ENCODE measurements around the gene RNF130.
"Not testable (repeated sequence)": the region's sequence is repeated elsewhere in the genome, so short reads cannot be mapped to it uniquely, and the experiment has no call there.

RNF130 gene

DNA sequence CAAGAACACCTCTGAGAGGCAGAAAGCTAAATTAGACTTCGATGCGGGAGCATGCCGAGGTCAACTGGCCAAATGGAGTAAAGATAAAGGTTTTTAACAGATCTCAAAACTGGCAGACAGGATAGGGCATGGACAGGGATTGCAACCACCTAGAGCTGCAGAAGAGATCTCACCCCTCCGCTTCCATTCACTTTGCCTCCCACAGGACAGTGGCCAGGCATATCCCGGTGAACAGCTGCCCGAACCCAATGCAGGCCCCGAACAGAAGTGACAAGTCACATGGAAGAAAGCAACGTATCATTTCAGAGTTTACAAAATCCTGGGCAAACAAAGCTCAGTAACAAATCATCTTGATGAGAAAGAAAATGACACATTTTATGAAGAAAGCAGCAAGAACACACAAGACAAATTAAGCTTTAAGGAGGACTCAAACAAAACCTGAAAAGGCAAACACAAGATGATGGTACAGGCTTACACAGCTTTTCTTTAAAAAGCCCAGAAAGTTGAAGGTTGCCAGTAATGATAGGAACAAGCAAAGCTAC, 18.4 kb downstream of the RNF130 start:
- DNase-seq = no peak

DNA sequence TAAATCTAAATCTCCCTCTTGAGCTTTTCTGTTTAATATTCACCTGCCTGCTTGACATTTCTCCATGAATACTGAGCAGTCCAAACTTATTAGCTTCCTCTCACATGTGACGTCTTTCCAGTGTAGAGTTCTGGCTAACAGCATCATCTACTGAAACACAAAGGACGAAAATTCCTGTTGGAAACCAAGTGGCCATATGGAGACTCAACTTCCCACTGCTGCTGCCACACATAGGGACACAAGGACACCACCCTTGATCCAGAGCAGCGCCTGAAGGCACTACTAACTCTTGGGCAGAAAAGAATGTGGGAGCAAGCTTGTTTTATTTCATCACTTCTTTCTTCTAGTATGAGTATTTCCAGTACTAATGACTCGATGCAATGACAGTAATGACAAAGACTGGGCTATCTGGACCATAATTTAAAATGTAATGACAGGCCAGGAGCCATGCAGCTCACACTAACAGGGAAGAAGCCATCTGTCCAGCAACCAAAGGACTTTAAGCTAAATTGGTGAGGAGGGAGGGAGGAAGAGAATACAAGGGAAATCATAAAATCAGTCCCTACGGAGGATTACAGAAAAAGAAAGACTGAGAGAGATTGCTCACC, 19.2 kb downstream of the RNF130 start:
- DNase-seq = no peak

DNA sequence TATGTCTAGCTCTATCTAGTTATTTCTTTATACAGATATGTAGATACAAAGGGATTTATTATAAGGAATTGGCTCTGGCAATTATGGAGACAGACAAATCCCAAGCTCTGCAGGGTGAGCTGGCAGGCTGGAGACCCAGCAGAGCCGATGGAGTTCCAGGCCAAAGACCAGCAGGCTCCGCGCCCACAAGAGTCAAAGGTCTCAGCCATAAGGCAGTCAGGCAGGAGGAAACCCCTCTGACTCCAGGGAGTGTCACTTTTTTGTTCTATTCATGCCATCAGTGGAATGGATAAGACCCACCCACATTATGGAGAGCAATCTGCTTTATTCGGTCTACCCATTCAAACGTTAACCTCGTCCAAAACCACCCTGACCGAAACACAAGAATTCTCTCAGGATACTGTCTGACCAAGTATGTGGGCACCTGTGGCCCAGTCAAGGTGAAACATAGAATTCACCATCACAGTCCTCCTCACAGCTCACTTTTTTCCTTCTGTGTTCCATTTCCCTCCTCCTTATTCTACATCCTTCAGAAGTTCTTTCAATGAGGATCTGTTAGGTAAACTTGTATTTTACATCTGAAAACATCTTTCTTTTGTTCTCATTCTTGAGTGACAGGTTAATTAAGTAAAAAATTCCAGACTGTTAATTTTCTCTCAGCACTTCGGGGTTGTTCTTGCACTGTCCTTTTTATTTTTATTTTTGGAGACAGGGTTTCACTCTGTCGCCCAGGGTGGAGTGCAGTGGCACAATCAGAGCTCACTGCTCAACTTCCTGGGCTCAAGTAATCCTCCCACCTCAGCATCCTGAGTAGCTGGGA, 21.2 kb downstream of the RNF130 start:
- no peak for DNase-seq

DNA sequence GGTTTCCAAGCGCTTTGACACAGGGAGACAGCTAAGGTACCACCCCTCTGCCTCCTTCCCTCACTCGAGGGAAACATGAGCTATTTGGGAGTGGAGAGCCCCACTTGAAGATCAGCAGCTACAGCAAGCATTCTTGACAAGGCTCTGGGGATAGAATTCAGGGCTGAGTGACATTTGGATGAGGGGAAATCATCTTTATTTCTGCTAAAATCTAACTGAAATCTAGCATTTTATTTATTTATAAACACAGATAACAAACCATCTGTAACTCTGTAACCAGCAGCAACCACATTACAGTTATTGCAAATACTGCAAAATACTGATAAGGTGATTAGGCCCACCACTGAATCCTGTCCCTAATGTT, 22.4 kb downstream of the RNF130 start:
- DNase-seq = no peak

DNA sequence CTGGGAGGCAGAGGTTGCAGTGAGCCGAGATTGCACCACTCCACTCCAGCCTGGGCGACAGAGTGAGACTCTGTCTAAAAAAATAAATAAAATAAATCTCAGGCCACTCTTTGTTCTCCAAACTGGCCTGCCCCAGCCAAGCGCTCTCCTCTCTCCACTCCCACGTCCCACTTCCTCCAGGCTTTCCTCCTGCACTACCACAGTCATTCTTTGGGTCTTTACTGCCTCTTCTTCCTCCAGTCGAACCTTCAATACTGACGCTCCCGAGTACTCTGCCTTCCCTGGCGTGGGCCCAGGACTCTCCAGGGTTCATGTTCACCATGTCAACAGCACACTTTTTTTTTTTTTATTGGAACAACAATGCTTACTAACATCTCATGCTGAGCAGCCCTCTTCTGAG, 23.9 kb downstream of the RNF130 start:
- DNase-seq = no peak

DNA sequence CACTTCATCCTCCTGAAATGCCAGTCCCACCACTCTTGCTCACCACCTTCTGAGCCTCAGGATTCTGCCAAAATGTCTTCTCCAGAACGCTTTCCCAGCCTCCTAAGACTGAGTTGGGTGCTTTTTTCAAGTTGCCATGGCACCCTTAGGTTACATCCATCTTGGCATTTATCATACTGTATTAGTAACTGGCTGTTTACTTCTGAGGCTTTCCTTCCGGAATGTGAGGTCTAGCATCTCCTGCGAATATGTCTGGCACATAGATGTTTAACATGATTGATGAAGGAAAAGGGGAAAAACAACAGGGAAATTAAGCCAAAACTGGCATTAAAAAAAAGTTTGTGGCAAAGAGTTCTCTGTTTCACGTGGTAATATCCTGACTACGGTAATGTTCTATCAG, 24.9 kb downstream of the RNF130 start:
- no peak for DNase-seq

DNA sequence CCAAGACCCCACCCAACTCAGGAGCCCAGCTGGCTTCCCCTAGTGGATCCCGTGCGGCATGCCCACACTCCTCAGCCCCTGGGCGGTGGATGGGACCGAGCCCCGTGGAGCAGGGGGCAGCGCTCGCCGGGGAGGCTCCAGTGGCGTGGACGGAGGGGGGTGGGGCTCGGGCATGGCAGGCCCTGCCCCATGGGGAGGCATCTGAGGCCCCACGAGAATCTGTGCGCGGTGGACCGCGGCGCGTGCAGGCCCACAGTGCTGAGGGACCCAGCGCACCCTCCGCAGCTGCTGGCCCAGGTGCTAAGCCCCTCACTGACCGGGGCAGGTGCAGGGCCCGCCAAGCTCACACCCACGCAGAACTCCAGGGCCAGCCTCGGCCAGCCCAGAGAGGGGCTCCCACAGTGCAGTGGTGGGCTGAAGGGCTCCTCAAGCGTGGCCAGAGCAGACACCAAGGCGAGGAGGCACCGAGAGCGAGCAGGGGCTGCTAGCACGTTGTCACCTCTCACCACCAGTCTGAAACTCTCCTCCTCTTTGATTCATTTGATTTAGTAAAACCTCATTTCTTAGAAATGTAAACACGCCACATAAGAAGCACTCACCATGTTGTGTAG, 25.6 kb downstream of the RNF130 start:
- DNase-seq = no peak

DNA sequence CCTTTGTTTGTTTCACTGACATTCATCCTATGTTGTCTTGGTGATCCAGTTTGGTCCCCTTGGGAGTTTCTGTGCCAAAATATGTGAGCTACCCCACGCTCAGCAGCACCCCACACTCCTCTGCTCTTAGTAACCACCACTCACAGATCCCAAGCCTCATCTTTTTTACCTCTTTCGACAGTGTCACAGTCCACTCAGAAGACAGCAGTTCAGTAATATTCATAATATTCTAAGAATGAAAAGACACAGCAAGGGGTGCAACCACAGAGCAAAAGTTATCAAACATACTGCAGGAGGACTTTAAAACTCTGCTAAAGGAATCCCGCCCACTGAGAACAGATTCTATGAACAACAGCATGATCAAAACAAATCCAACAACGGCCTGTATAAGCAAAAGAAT, 28.2 kb downstream of the RNF130 start:
- DNase-seq = no peak

DNA sequence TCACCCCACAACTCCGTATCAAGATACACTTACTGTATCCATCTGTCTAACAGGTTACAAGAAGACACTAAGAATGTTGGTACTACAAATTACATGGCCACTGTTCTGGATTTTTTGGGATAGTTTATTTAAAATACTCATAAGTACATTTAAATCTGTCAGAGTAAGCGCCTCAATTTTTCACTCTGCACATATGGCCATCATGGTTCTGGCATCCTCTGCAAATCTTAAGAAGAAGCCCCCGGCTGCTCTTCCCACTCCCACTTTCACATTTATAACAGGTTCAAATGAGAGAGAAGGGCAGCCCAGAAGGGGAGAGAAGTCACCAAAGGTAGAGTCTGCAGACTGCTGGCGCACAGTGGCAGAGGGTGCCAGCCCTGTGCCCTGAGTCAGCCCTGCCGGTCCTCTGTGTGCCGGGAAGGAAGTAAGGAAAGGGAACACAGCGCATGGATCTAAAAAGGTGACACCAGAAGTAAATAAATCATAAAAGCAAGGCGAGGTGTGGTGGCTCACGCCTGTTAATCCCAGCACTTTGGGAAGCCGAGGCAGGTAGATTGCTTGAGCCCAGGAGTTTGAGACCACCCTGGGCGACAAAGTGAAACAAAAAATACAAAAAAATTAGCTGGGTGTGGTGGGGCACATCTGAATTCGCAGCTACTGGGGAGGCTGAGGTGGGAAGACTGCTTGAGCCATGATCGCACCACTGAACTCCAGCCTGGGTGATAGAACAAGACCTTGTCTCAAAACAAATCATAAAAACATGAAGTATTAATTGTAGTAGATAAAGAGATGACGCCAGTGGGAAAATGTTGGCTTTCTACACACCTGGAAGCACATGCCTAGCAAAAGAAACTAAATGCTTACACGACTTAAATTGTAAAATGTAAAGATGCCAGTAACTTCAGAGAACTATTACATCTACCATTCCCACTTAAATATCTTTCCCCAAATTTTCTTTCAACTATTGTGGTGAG, 30.0 kb downstream of the RNF130 start:
- no peak for DNase-seq

DNA sequence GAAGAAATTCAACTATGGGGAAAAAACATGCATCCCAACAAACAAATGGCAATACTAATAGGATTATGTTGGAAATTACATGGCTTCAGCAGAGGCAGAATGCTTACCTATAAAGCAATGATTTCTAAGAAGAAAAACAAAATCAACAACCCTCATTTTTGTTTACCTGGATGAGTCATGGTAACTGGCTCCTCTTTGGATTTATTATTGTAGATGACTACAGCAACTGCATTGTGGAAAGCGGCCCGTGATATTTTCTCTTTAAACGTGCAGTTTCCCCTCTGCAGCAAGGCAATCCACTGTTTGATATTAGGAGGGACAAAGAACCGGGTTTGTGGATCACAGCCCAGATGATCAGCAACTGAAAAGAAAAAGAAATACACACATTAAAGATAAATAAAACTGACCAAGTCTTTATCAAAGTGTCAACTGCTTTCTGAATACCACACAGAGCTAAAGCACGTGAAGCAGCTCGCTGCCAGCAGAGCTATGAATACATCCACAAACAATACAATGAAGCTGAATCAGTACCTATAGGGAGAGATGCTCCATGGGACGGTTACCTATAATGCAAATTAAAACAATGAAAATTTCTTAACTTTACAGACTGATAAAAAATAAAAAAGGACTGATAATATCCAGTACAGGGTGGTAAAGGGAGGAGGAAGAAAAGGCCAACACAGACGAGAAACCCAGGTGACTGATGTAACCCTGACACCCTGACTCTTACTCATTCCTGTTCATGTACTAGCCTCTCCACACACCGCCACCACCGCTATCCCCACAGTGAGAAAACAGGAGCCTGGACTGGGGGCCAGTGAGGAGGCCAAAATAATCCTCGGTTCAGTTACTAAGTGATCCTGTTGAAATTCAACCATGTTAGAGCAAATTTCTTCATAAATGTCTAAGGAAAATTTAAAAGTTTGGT, 31.0 kb downstream of the RNF130 start:
- no peak for DNase-seq

DNA sequence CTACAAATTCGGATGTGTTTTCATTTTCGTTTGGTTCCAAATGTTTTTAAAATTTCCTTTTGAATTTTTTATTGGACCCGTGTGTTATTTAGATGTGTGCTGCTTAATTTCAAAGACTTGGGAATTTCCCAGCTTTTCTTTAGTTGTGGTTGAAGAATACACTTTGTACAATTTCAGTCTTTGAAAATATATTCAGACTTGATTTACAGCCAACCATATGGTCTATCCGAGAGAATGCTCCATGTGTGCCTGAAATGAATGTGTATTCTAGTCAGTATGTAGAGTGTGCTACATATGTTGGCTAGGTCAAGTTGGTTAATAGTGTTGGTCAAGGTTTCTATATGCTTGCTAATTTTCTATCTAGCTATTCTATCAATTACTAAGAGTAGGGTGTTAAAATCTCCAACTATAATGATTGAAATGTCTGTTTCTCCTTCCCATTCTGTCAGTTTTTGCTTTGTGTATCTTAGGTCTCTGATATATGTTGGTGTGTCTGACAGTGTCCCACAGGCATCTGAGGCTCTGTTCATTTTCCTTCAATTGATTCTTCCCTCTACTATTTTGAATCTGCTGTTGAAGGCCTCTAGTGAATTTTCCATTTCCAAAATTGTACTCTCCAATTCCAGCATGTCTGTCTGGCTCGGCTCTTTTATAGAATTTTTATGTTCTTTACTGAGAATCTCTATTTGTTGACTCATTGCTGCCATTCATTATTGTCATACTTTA, 36.2 kb downstream of the RNF130 start:
- no peak for DNase-seq

DNA sequence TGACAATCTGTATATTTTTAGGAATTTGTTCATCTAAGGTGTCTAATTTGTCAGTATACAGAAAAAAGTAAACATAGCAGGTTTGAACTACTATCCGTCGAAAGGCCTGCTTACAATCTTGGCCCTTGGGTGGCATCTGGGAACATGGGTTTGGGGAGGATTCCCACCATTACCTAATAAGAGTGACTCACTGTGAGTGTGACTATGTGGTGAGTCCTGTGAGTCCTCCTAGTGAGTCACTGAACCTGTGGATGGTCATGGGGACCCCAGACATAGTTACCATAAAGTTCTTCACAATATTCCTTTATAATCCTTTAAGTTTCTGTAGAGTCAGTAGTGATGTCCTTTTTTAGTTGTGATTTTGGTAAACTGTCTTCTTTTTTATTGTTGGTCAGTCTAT, 37.0 kb downstream of the RNF130 start:
- DNase-seq = no peak

DNA sequence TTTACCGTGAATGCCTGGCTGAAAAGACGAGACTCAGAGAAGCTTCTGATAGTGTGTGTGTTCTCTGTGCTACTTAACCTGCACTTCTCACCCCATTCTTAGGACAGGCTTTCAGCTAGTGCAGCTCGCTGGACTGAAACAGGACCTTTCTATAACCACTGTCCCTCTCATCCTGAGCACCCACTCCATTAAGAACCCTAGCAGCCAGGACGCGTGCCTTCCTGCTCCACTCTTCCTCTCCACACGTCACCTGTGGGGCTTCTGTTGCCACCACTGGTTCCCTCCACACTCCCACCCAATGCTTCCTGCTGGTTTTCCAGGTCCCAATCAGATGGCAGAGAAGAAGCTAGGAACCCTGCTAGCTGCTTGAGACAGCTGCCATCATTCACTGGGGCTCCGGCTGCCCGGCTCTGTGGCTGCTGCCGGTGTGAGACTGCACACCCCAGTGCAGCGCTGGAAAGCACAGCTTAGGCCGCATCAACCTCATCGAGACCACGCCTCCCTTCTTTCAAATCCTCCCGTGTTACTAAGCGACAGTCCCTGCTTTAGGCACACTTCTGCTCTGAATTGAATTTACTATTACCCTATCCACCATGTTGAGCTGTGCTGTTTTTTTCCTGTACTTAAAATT, 44.0 kb downstream of the RNF130 start:
- DNase-seq = peak; percentile 23

DNA sequence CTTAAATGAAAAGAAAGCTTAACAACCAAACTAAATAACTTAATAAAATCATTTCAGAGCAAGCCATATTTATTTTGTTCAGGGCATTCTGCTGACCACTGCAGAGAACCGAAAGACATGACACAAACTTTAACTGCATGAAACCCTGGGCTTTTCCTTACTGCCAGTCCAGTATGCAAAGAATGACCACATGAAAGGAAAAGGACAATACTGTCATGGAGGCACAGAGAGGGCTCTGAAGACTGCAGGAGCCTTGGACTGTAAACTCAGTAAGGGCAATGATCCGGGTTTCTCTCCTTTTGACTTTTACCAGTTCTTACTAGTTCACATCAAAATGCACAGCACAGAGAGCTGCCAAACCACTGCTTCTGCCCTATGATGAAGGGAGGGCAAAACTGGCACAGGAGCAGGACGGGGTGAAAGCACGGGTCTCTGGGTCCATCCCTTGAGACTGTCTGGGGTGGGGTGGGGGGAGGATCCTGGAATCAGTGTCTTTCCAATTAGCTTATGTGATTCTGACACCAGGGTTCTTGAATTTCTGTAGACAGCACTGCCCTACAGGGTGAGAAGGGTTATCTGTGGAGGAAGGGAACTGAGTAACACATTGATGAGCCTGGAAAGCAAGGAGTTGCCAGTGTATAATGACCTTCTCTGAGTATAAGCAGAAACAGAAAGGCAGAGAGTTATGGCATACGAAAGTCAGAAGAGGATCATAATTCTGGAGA, 44.7 kb downstream of the RNF130 start:
- no peak for DNase-seq

DNA sequence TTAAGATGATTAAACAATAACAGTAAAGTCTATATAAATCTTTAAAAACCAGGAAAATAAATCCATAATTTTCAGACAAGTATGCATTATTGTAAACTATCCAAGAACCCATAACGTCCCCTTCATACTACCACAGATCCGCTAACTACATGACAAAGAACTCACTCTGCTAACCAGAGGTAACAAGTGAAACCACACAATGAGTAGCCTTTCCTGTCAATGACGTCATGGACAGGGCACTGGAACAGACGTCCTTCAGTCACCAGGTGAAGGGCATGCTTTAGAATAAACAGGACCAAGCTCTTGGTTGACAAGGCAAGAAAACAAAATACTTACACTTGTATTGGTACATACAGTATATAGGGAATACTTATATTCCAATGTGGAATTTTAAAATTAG, 45.2 kb downstream of the RNF130 start:
- no peak for DNase-seq

DNA sequence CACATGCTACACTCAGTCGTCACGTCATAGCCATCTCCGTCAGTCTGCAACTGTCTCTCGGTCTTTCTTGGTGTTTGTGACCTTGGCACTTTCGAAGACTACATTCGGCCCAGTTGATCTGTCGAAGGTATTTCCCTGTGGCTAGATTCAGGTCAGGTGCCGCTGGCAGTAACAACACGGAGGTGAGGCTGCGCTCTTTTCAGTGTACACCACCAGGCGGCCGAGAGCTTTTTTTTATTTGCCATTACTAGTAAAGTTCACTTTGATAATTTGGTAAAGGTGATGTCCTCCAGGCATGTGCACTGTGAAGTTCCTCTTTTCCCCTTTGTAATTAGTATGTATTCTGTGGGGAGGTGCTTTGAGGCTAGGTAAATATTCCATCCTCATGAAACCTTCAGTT, 49.7 kb downstream of the RNF130 start:
- DNase-seq = no peak

DNA sequence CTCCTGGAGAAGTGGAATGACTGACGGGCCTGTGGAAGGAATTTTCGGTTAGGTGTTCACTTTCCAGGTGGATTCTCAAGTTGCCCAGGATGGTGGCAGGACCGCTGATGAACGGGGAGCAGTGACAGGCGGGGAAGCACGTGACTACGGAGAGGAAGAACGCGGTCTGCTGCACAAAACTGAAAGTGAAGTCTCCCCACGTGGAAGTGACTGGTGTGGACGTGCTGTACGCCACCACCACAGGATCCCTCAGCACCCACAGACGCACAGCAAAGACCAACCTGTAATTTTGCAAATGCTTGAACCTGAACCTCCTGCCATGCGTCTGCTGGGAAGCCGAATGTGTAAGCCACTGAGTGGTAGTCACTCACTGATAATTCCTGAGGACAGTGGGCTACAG, 51.4 kb downstream of the RNF130 start:
- DNase-seq = no peak

DNA sequence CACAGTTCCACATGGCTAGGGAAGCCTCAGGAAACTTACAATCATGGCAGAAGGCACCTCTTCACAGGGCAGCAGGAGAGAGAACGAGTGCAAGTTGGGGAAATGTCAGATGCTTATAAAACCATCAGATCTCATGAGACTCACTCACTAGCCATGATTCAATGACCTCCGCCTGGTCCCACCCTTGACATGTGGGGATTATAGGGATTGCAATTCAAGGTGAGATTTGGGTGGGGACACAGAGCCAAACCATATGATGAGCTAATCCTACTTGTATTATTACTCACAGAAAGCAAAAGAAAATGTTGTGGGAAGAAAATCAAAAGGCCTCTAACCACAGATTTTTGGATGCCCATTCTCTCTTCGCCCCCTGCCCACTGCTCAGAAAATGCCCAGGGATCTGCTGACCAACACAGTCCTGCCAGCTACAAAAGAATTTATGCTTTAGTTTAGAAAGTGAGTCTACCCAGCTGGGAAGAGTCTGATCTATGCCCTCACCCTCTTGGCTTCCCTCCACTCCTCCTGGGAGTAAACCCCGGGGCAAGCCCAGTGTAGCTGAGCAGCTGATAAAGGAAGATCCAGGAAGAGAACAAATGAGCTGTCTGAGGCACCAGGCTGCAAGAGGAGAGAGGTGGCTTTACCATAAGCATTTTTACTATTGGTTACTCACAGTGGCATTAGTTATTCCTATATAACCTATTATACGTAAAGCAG, 53.1 kb downstream of the RNF130 start:
- DNase-seq = no peak

DNA sequence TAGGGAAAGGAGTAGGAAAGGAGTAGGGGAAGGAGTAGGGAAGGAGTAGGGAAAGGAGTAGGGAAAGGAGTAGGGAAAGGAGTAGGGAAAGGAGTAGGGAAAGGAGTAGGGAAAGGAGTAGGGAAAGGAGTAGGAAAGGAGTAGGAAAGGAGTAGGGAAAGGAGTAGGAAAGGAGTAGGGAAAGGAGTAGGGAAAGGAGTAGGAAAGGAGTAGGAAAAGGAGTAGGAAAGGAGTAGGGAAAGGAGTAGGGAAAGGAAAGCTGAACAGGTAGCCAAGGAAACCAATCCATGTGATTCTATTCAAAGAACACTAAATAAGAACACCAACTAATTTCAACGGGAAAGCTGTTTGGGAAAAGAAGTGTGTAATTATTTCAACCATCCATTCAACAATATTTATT, 56.0 kb downstream of the RNF130 start:
- not testable (repeated sequence) for DNase-seq
